IMR-90 (cell line): ENCODE results near the gene C14orf180.

ENCODE experiments used
- CEBPB ChIP-seq: IDR thresholded peaks from 2 replicates; pipeline ENCODE4 v1.6.1; 2012; ENCODE audit warnings: low read depth, low read length, improper control_type of control experiment
- CTCF ChIP-seq: conservative IDR thresholded peaks from 2 replicates; pipeline ENCODE4 v1.5.1; 2012; ENCODE audit warnings: mild to moderate bottlenecking, low read depth, low read length, improper control_type of control experiment
- ELK1 ChIP-seq: fragments of 150-350 bp; IDR thresholded peaks from 2 replicates; pipeline ENCODE4 v1.6.1; 2016; ENCODE audit warnings: low read depth, mild to moderate bottlenecking, low read length, moderate library complexity, borderline replicate concordance
- FOS ChIP-seq: fragments of 150-350 bp; IDR thresholded peaks from 2 replicates; pipeline ENCODE4 v1.6.1; 2016; ENCODE audit warnings: low read depth, low read length
- MAFK ChIP-seq: IDR thresholded peaks from 2 replicates; pipeline ENCODE4 v1.6.1; 2012; ENCODE audit warnings: low read depth, low read length, improper control_type of control experiment
- MAZ ChIP-seq: IDR thresholded peaks from 2 replicates; pipeline ENCODE4 v1.6.1; 2012; ENCODE audit warnings: low read depth, mild to moderate bottlenecking, low read length, improper control_type of control experiment, moderate library complexity, borderline replicate concordance
- MXI1 ChIP-seq: IDR thresholded peaks from 2 replicates; pipeline ENCODE4 v1.6.1; 2012; ENCODE audit warnings: low read depth, mild to moderate bottlenecking, low read length, moderate library complexity, borderline replicate concordance
- POLR2A ChIP-seq: IDR thresholded peaks from 2 replicates; pipeline ENCODE4 v1.6.1; 2012; ENCODE audit warnings: mild to moderate bottlenecking, low read depth, low read length
- RAD21 ChIP-seq: IDR thresholded peaks from 2 replicates; pipeline ENCODE4 v1.6.1; 2012; ENCODE audit warnings: low read length, improper control_type of control experiment
- RCOR1 ChIP-seq: IDR thresholded peaks from 2 replicates; pipeline ENCODE4 v1.6.1; 2012; ENCODE audit warnings: mild to moderate bottlenecking, low read length, improper control_type of control experiment; ENCODE audit not compliant: insufficient replicate concordance
- RFX5 ChIP-seq: IDR thresholded peaks from 2 replicates; pipeline ENCODE4 v1.8.0; 2012; ENCODE audit warnings: low read depth, mild to moderate bottlenecking, low read length, moderate library complexity
- SMC3 ChIP-seq: fragments of 150-350 bp; IDR thresholded peaks from 2 replicates; pipeline ENCODE4 v1.6.1; 2016; ENCODE audit warnings: low read depth, mild to moderate bottlenecking, antibody characterized with exemption, low read length, moderate library complexity
- USF2 ChIP-seq: fragments of 150-350 bp; IDR thresholded peaks from 2 replicates; pipeline ENCODE4 v1.6.1; 2017; ENCODE audit warnings: mild to moderate bottlenecking, antibody characterized with exemption, low read length, low read depth

- TF ChIP-seq CEBPB (no peak), POLR2A (no peak), ELK1 (no peak), RFX5 (no peak), CTCF (no peak), MAZ (no peak), RCOR1 (no peak), RAD21 (no peak), SMC3 (no peak), MAFK (no peak), FOS (no peak), MXI1 (no peak), USF2 (no peak)
These were observed 19.6 kb upstream of the C14orf180 start for GRCh38 chr14:104559804-104560585.
